ENCODE results near the gene CHSY1. TPM values are rescaled to one million over a fixed set of nuclear protein-coding genes. Genes with fewer than 3 reads are reported as not detected.

Gene CHSY1
- total RNA-seq, 1 donor from 2014 or later, result 47.0 TPM

- no peak for DNase-seq (ENCODE audit: extremely low read depth, low read depth, low spot score)
Measured at GRCh38 chr15:101174152-101174920, 77.5 kb downstream of the CHSY1 start.

GRCh38 chr15:101173233-101174119, 78.4 kb downstream of the CHSY1 start:
- no peak for DNase-seq (ENCODE audit: extremely low read depth, low read depth, low spot score)

- DNase-seq (ENCODE audit: extremely low read depth, low read depth, low spot score), result no peak
Measured at GRCh38 chr15:101172501-101173071, 79.3 kb downstream of the CHSY1 start.

- no peak for DNase-seq (ENCODE audit: extremely low read depth, low read depth, low spot score)
Measured at GRCh38 chr15:101171954-101172353, 79.9 kb downstream of the CHSY1 start.

GRCh38 chr15:101170568-101171350, 81.1 kb downstream of the CHSY1 start:
- DNase-seq (ENCODE audit: extremely low read depth, low read depth, low spot score), result no peak

GRCh38 chr15:101169495-101170071, 82.3 kb downstream of the CHSY1 start:
- no peak for DNase-seq (ENCODE audit: extremely low read depth, low read depth, low spot score)

GRCh38 chr15:101168898-101169494, 82.9 kb downstream of the CHSY1 start:
- no peak for DNase-seq (ENCODE audit: extremely low read depth, low read depth, low spot score)

- no peak for DNase-seq (ENCODE audit: extremely low read depth, low read depth, low spot score)
Measured at GRCh38 chr15:101168463-101168824, 83.4 kb downstream of the CHSY1 start.

GRCh38 chr15:101167753-101168462, 83.9 kb downstream of the CHSY1 start:
- peak; percentile 92 for DNase-seq (ENCODE audit: extremely low read depth, low read depth, low spot score)

GRCh38 chr15:101167411-101167752, 84.5 kb downstream of the CHSY1 start:
- DNase-seq (ENCODE audit: extremely low read depth, low read depth, low spot score), result no peak

- DNase-seq (ENCODE audit: extremely low read depth, low read depth, low spot score), result no peak
Measured at GRCh38 chr15:101165905-101166471, 85.9 kb downstream of the CHSY1 start.

GRCh38 chr15:101162701-101163483, 89.0 kb downstream of the CHSY1 start:
- DNase-seq (ENCODE audit: extremely low read depth, low read depth, low spot score), result no peak

- no peak for DNase-seq (ENCODE audit: extremely low read depth, low read depth, low spot score)
Measured at GRCh38 chr15:101161656-101162055, 90.2 kb downstream of the CHSY1 start.

- no peak for DNase-seq (ENCODE audit: extremely low read depth, low read depth, low spot score)
Measured at GRCh38 chr15:101159936-101160815, 91.7 kb downstream of the CHSY1 start.

GRCh38 chr15:101159096-101159935, 92.5 kb downstream of the CHSY1 start:
- DNase-seq (ENCODE audit: extremely low read depth, low read depth, low spot score), result no peak

Measured in glomerular endothelial cell (primary cell).